SH-SY5Y (cell line): ENCODE measurements around the gene UTP14C.
A peak's percentile ranks its signal among the peaks of the same experiment; 100 is the strongest.

Source experiments
- GATA2 ChIP-seq: IDR thresholded peaks from 2 replicates; pipeline ENCODE4 v1.6.1; 2011; ENCODE audit warnings: mild to moderate bottlenecking, low read depth, low read length
- GATA3 ChIP-seq: IDR thresholded peaks from 2 replicates; pipeline ENCODE4 v1.6.1; 2011; ENCODE audit warnings: low read depth, mild to moderate bottlenecking, low read length, moderate library complexity

UTP14C gene

GRCh38 chr13:51997641-51998330, 26.7 kb upstream of the UTP14C start:
- no peak for TF ChIP-seq GATA2
- no peak for TF ChIP-seq GATA3

DNA sequence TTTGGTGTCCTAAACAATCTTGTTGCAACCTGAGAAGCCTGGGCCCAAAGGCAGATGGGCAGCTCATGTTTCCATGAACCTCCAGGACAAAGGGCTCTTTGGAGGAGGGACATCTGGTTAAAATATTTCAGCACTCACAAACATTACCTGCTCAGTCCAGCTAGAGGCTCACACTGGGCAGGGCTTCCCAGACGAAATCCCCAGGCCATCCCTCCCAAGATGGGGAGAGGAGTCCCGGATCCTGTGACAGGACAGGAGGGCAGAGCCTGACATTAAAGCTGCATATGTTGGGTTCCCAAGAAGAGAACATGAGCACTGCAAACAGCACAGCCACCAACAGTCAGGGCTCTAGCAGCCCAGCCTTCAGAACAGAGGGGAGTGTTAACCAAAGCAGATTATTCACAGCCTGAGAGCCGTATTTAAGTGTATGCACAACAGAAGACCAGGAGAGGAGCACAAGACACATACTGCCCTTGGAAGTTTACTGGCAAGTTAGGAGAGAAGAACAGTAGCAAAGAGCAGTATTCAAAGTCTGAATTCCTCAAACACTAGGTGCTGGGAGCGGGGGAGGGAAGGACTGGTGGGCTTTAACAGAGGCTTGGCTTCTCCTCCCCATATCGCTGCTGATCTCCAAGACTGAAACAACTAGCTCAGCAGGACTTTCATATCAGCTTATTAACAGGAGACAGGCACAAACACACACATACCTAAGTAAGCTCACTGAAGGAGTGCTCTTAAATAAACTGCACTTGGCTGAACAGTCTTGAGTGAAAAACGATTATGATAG, 25.6 kb upstream of the UTP14C start:
- TF ChIP-seq GATA2, result no peak
- no peak for TF ChIP-seq GATA3

DNA sequence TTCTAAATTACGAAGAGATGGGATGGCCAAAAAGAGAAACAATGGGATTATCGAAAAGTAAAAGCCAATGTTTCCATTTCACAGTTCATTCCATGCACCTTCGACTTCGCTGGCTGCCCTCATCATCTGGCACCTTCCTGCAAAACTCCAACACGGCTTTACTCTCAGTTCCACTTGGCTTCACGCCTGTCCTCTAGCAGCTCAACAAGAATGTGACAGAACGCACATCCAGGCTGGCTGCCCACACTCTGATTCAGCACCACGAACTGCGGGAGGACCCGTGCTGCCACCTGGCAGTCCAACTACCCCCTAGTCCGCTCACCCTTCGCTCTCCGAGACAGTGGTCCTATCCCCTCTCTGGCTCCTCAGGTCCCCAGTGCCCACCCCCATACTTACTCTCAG, 25.0 kb upstream of the UTP14C start:
- TF ChIP-seq GATA2 (no peak), GATA3 (no peak)

DNA sequence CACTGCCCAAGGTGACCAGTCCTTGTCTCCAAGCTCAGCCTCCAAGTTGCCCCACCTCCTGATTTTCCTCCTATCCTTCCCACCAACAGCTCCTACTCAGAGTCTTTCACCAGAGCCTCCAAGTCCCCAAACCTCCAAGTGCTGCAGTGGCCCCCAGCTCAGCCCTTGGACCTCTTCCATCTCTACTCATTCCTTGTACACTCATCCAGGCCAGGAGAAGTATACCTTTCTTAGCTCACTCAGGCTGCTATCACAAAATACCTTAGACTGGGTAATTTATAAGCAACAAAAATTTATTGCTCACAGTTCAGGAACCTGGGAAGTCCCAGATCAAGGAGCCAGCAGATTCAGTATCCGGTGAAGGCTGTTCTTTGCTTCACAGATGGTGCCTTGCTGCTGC, 24.6 kb upstream of the UTP14C start:
- TF ChIP-seq GATA2 (no peak), GATA3 (no peak)

- TF ChIP-seq GATA3, result no peak
- no peak for TF ChIP-seq GATA2
Measured at GRCh38 chr13:52001120-52001731, 23.3 kb upstream of the UTP14C start.

- TF ChIP-seq GATA3 (no peak), GATA2 (no peak)
Measured at GRCh38 chr13:52002361-52002760, 22.1 kb upstream of the UTP14C start.

- TF ChIP-seq GATA2, result no peak
- TF ChIP-seq GATA3, result no peak
Measured at GRCh38 chr13:52003541-52003940, 20.9 kb upstream of the UTP14C start.

GRCh38 chr13:52004511-52005170, 19.9 kb upstream of the UTP14C start:
- no peak for TF ChIP-seq GATA3
- no peak for TF ChIP-seq GATA2

GRCh38 chr13:52005841-52006522, 18.5 kb upstream of the UTP14C start:
- TF ChIP-seq GATA2 (no peak), GATA3 (no peak)

GRCh38 chr13:52006523-52007245, 17.8 kb upstream of the UTP14C start:
- TF ChIP-seq GATA2 (no peak), GATA3 (no peak)

GRCh38 chr13:52009946-52010345, 14.5 kb upstream of the UTP14C start:
- no peak for TF ChIP-seq GATA3
- TF ChIP-seq GATA2, result no peak

- TF ChIP-seq GATA3, result no peak
- TF ChIP-seq GATA2, result 0 out of 2 replicates have a peak, but pooled peaks have one; percentile 16
Measured at GRCh38 chr13:52010890-52011631, 13.4 kb upstream of the UTP14C start, which contains the start of gene ATP7B. ATP7B (minus strand) TSS chr13:52011450; CDS start chr13:52011337, 113 bp downstream.
